AG09309 (cell line): ENCODE measurements around the gene BRD9.

ENCODE experiments used
- DNase-seq: peaks from one replicate; pipeline ENCODE4 v3.0.0-alpha.2; 2010; ENCODE audit warnings: low read depth
- H3K4me3 ChIP-seq: 2 replicates; pipeline ENCODE4 v1.5.1; 2011; ENCODE audit warnings: mild to moderate bottlenecking, low read depth, low read length, moderate library complexity; ENCODE audit not compliant: control insufficient read depth
- CTCF ChIP-seq: IDR thresholded peaks from 2 replicates; pipeline ENCODE4 v1.5.1; 2011; ENCODE audit warnings: mild to moderate bottlenecking, low read depth, low read length, inconsistent platforms; ENCODE audit not compliant: insufficient read depth, control insufficient read depth; ENCODE audit errors: missing control alignments

BRD9 gene

GRCh38 chr5:887947-888637 is 4.5 kb downstream of the BRD9 start:
- no peak for TF ChIP-seq CTCF
- no peak for DNase-seq
- H3K4me3 ChIP-seq: no peak overlapping the region

- no peak overlapping the region for H3K4me3 ChIP-seq
- no peak for TF ChIP-seq CTCF
- DNase-seq: no peak
Measured at GRCh38 chr5:886716-887325, 5.8 kb downstream of the BRD9 start.

- H3K4me3 ChIP-seq: no peak overlapping the region
- TF ChIP-seq CTCF: no peak
- DNase-seq: no peak
Measured at GRCh38 chr5:886036-886435, 6.6 kb downstream of the BRD9 start.

- no peak overlapping the region for H3K4me3 ChIP-seq
- DNase-seq: no peak
- no peak for TF ChIP-seq CTCF
Measured at GRCh38 chr5:885529-885928, 7.1 kb downstream of the BRD9 start.

GRCh38 chr5:885127-885442 is 7.5 kb downstream of the BRD9 start:
- DNase-seq: no peak
- H3K4me3 ChIP-seq: no peak overlapping the region
- no peak for TF ChIP-seq CTCF

- TF ChIP-seq CTCF: no peak
- H3K4me3 ChIP-seq: no peak overlapping the region
- no peak for DNase-seq
Measured at GRCh38 chr5:884345-885126, 8.1 kb downstream of the BRD9 start.
